Astrocyte of the spinal cord (primary cell): ENCODE measurements around the gene C1orf50.

Source experiments
- DNase-seq: peaks from one replicate; pipeline ENCODE4 v3.0.0; 2011; ENCODE audit warnings: low read depth, low spot score
- H3K4me3 ChIP-seq: 2 replicates; pipeline ENCODE4 v1.5.1; 2011; ENCODE audit warnings: low read depth, mild to moderate bottlenecking, low read length, moderate library complexity
- in situ Hi-C: cut with HindIII; loops from 2 replicates; pipeline ENCODE4 v1.10.0; 2017; ENCODE audit warnings: low sequenced_read_pairs
- TF ChIP-seq, protein P1 (sequence below): IDR thresholded peaks from 2 replicates; pipeline ENCODE4 v1.5.1; 2012; ENCODE audit warnings: low read depth, mild to moderate bottlenecking, low read length, inconsistent platforms

C1orf50 gene

DNA sequence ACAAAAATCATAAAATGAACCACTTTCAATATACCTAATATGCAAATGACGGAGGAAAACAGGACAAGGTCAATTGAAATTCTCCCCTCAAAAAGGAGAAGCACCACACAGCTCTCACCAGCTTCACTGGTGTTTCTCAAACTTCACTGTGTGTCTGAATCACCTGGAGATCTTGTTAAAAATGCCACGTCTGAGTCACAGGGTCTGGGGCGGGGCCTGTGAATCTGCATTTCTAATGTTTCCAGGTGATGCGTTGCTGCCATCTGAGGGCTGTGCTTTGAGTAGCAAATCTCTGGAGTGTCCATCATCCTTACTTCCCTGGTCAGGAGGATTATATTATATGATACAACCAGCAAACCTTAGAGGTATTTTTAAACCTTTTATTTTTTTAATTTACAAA lies 36.1 kb upstream of the C1orf50 start:
- in situ Hi-C loops = no loop called here
- H3K4me3 ChIP-seq = no peak overlapping the region
- TF ChIP-seq, protein P1, sequence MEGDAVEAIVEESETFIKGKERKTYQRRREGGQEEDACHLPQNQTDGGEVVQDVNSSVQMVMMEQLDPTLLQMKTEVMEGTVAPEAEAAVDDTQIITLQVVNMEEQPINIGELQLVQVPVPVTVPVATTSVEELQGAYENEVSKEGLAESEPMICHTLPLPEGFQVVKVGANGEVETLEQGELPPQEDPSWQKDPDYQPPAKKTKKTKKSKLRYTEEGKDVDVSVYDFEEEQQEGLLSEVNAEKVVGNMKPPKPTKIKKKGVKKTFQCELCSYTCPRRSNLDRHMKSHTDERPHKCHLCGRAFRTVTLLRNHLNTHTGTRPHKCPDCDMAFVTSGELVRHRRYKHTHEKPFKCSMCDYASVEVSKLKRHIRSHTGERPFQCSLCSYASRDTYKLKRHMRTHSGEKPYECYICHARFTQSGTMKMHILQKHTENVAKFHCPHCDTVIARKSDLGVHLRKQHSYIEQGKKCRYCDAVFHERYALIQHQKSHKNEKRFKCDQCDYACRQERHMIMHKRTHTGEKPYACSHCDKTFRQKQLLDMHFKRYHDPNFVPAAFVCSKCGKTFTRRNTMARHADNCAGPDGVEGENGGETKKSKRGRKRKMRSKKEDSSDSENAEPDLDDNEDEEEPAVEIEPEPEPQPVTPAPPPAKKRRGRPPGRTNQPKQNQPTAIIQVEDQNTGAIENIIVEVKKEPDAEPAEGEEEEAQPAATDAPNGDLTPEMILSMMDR = no peak
- no peak for DNase-seq

DNA sequence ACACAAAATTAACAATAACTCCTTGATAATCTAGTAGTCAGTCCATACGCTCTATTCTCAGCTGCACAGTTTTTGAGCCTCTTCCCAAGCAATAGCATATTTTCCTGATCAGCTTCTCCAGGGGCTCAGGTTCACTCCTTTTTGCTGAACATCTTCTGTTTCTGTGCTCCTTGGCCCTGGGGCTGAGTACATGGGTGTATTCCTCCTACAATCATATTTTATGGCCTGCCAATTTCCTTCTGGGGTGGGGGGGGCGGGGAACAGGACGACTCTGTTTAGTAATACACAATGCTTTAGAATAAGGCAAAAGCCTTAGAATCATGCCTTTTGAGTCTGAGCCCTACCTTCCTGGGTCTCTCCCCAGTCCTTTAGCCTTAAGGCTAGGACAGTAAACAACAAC lies 35.5 kb upstream of the C1orf50 start:
- DNase-seq = no peak
- in situ Hi-C loops = no loop called here
- H3K4me3 ChIP-seq = no peak overlapping the region
- TF ChIP-seq, protein P1 = no peak

DNA sequence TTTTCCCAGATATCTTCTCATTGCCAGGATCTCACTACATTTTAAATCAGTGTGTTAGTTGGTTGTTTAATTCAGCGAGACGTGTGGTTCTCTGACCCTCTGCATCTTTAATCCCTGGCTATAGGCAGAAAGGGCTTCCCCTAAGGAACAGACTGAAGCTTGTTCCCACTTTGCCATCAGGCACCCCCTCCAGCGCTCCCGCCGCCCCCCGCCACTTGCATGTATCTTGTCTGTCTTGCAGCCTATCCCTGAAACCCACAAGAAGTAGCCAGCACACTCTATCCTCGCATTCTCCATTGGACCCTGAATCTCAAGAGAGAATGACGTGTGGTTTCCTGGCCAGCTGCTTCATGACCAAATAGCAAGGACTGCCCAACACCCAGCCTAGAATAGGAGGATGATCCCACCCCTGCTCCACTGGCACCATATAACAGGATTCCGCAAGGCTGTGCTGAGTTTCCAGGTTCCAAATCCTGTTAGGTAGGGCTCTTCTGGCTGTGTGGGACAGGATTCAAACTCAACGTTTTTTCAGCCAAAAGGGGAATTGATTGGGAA lies 34.8 kb upstream of the C1orf50 start:
- TF ChIP-seq, protein P1 = no peak
- no peak overlapping the region for H3K4me3 ChIP-seq
- no peak for DNase-seq
- in situ Hi-C loops = no loop called here

DNA sequence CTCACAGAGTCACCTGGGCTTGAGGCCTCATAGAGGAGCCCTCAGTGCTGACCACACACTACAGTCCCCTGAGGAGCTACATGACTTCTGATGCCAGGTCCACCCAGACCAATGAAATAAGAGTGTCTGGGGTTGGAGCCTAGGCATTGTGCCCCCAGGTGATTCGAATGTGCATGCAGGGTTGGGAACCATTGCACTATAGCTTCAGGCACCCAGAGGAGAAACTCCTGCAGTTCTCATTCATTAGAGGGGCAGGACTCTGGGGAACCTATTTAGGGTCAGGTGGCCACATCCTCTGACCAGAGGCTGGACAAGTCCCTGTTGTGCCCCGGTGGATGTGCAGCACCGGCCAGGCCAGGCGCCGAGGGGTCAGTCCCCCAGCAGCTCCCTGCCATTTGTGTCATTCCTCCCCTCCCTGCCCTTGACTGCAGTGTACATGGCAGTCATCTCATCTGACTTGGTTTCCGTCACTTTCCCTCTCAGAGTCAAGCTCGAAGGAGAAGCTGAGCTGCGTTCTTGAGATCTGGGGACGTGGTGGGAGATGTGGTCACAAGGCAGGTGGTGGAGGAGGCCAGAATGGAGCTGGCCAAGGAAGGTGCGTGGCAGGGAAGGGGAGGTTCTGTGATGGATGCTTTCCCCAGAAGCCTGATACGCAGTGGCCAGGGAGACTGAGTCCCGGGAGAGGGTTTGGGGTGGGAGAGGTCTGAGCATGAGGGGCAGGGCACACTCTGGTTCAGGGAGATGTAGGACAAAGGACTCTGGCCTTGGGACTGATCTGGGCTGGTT lies 33.4 kb upstream of the C1orf50 start:
- DNase-seq = no peak
- no peak overlapping the region for H3K4me3 ChIP-seq
- in situ Hi-C loops = no loop called here
- TF ChIP-seq, protein P1 = no peak

DNA sequence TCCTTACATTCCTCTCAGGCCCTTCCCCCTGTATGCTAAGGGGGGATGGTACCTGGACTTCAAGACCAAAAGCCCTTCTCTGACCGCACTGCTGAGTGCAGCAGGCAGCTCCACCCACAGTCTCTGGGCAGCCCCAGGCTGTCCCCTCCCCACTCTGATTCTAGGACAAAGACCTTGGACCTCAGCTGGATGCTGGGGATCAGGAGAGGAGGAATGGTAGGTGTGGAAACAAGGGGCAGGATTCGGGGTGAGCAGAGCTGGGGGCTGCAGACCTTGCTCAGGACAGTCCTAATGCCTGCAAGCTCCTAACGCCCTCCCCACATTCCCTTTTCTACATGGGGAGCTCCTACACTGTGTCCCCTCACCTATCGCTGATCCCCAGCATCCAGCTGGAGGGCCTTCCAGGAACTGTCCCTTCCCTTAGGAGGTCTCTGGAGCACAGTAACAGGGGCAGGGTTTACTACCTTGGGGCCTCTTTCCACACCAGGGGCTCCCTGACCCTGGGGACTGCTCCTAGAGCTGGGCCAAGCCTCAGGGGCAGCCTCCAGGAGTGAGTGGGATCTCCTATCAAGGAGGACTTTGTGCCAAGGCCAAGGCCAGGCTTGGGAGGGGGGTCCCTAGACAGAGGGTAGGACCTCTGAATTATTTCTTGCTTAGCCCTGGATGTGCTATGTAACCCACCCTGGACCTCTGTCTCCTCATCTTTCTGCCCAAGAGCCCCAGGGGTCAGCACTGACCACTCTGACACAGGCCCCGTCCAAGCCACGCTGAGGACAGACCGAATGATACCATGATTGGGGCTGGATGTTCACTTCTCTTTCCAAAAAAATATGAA lies 32.6 kb upstream of the C1orf50 start:
- no peak overlapping the region for H3K4me3 ChIP-seq
- TF ChIP-seq, protein P1 = no peak
- in situ Hi-C loops = no loop called here
- DNase-seq = no peak

DNA sequence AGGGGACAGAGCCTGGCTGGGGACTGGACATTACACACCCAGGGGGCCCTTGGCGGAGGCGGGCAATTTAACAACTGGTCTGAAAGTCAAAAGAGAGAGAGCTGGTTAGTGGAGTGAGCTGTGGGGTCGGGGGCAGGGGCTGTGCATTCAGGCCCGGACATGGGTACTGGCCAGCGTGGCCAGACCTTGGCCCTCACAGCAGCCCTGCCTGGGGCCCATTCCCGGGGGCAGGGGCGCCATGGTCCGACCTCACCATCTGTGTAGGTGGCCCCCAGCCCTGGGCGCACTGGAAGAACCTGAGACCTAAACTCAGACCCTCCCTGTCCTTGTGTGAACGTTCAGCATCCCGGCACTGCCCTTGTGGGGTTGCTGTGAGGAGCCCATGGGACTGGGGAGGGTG lies 32.0 kb upstream of the C1orf50 start:
- DNase-seq = no peak
- TF ChIP-seq, protein P1 = no peak
- H3K4me3 ChIP-seq = no peak overlapping the region
- in situ Hi-C loops = no loop called here
